GM18870 (cell line): ENCODE data around the gene EIF4G1.

ENCODE experiments used
- ATAC-seq: cut with Tn5 transposase; IDR thresholded peaks from one replicate; pipeline ENCODE4 v1.9.1; 2021; ENCODE audit warnings: moderate library complexity; ENCODE audit not compliant: unreplicated experiment

Gene EIF4G1

GRCh38 chr3:184382326-184383032 lies 68.1 kb downstream of the EIF4G1 start:
- ATAC-seq = no peak

DNA sequence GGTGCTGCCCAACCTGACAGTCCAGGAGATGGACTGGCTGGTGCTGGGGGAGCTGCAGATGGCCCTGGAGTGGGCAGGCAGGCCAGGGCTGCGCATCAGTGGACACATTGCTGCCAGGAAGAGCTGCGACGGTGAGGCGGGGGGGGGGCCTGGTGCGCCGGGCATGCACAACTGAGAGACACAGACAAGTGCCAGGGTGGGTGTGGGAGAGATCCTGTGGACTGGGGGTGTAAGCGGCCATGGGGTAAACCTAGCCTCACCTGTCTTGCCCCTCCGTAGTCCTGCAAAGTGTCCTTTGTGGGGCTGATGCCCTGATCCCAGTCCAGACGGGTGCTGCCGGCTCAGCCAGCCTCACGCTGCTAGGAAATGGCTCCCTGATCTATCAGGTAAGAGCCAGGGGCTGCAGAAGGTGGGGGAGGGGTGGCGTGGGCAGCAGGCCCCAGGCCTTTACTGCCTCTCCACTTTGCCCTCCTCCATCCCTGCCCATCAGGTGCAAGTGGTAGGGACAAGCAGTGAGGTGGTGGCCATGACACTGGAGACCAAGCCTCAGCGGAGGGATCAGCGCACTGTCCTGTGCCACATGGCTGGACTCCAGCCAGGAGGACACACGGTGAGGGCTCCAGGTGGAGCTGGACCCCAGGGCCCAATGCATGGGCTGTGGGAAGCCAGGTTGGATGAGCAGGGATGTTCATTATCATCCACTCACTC lies 68.8 kb downstream of the EIF4G1 start:
- no peak for ATAC-seq

DNA sequence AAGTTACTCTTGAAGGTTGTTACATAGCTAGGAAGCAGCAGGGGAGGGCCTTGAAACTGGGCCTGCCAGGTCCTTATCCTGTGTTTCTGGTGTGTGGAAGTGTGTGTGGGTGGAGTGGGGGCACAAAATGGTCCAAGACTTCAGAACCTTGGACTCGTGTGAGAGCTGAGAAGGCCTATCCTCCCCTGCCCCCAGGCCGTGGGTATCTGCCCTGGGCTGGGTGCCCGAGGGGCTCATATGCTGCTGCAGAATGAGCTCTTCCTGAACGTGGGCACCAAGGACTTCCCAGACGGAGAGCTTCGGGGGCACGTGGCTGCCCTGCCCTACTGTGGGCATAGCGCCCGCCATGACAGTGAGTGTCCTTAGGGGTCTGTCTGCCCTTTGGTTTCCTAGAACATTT lies 69.9 kb downstream of the EIF4G1 start:
- ATAC-seq = no peak
